Adrenal gland (tissue), 12 donors: ENCODE data around the gene IGF2R. TPM values are rescaled to one million over a fixed set of nuclear protein-coding genes. Genes with fewer than 3 reads are reported as not detected.
A peak's percentile ranks its signal among the peaks of the same experiment; 100 is the strongest.

Source experiments
- DNase-seq, 7 donors: peaks; one replicate each; pipeline ENCODE4 v3.0.0-alpha.2; 2019 to 2020
- H3K27ac ChIP-seq, 5 donors: fragments of 200-600 bp; sonication (generic) in 4 of 5; 1 replicate in 3 of 5; 2 replicates in 2 of 5; pipeline versions ENCODE4 v1.5.1 to v1.8.0; 2016 to 2020; ENCODE audit warnings: mild to moderate bottlenecking in 1 of 5
- H3K27me3 ChIP-seq: fragments of 200-600 bp; 2 replicates; pipeline ENCODE4 v1.8.0; 2021
- H3K36me3 ChIP-seq, 2 donors: fragments of 200-600 bp; replicated peaks in 1 of 2; 1 replicate in 1 of 2; 2 replicates in 1 of 2; pipeline versions ENCODE4 v1.5.1 to v1.8.0; 2018 to 2022
- H3K4me1 ChIP-seq, 2 donors: fragments of 200-600 bp; replicated peaks in 1 of 2; 1 replicate in 1 of 2; 2 replicates in 1 of 2; pipeline versions ENCODE4 v1.5.1 to v1.8.0; 2018 to 2021
- H3K4me3 ChIP-seq, 4 donors: fragments of 200-600 bp; sonication (generic) in 3 of 4; one replicate each; pipeline ENCODE4 v1.5.1; 2016 to 2018
- H3K9me3 ChIP-seq, 3 donors: fragments of 200-600 bp; sonication (generic) in 1 of 3; replicated peaks in 1 of 3; 1 replicate in 2 of 3; 2 replicates in 1 of 3; pipeline versions ENCODE4 v1.5.1 to v1.8.0; 2016 to 2021
- CTCF ChIP-seq, 6 experiments: fragments of 450-650 bp in 4 of 6; fragments of 200-600 bp in 2 of 6; sonication (generic) in 1 of 6; IDR thresholded peaks; 1 replicate in 5 of 6; 2 replicates in 1 of 6; pipeline versions ENCODE4 v1.5.1 to v1.8.0; 2016 to 2021; ENCODE audit warnings: antibody characterized with exemption in 6 of 6, mild to moderate bottlenecking in 2 of 6, moderate library complexity in 1 of 6
- POLR2A ChIP-seq, 2 donors: fragments of 450-650 bp; IDR thresholded peaks; one replicate each; pipeline ENCODE4 v1.6.1; 2017; ENCODE audit warnings: antibody characterized with exemption in 2 of 2, mild to moderate bottlenecking in 2 of 2, moderate library complexity in 1 of 2
- WGBS, 4 donors: extraction: QIAGEN DNeasy Blood & Tissue Kit in 2 of 4; methylation state at CpG; one replicate each; pipeline versions ENCODE4 v1.1.5 to v1.1.7; 2013 to 2017; 5-methylcytosine and 5-hydroxymethylcytosine counted together
- intact Hi-C, 2 donors: fragments of 100-400 bp; cut with DNase I; formaldehyde crosslinking; loops; one replicate each; pipeline versions ENCODE4 v1.14.1 to v1.15.0; 2022 to 2023
- polyA plus RNA-seq, 3 donors: library from polyadenylated mRNA; stranded (reverse); fragments of 200-250 nt in 2 of 3; fragments of 350-450 nt in 1 of 3; fragmentation: Illumina TruSeq in 1 of 3; extraction: RNeasy Lipid Tissue Mini Kit (QIAGEN cat#74804) in 1 of 3; gene quantifications; one replicate each; pipeline ENCODE4 v1.2.3, GENCODE V29; 2013 to 2014
- total RNA-seq, 9 donors: library from RNA; depleted of rRNA in 4 of 9; stranded (reverse); fragments of >200 nt in 4 of 9; fragments of 120-200 nt in 1 of 9; fragmentation: NEBNext Ultra II Directional in 1 of 9; extraction: Animal tissue kit (Norgen Biotek cat#: 25700) in 1 of 9; gene quantifications; one replicate each; pipeline versions ENCODE4 v1.1.0 to v1.2.4, GENCODE V29; 2013 to 2023
- donor health status: healthy with polysubstance abuse.
- donor health status: Bipolar disorder and iron deficiency.
- donor health status: DM: yes; HTN: yes; CAD: no.
- donor health status: DM: no; HTN: no; CAD: no.
- donor health status: DM: no; HTN: no; CAD: no.
- donor health status: DM: yes; HTN: yes; CAD: no.

The IGF2R gene
- total and polyA plus RNA-seq, 12 donors = 17.1 to 154 (median 89.8) TPM

- no peaks in the 10 kb centered on the region for H3K9me3 ChIP-seq
- peak overlapping the region in 2 of 5 donors; percentile 41 to 75 for H3K27ac ChIP-seq
- intact Hi-C loops = no loop called here
- no peaks in the 10 kb centered on the region for H3K36me3 ChIP-seq
- no peaks in the 10 kb centered on the region for H3K27me3 ChIP-seq
- DNase-seq = peak in 1 of 7 donors; percentile 42
- 36 to 45% (median 41%) methylated on average over 13 of the region's 13 CpGs for WGBS, 4 donors
- no peak for TF ChIP-seq POLR2A (IDR thresholded peaks at IDR 0.05)
- TF ChIP-seq CTCF (IDR thresholded peaks at IDR 0.05) = no peak
- H3K4me1 ChIP-seq = peaks cover 8 to 25% of the 10 kb centered on the region in 2 donors
- H3K4me3 ChIP-seq = no peak overlapping the region
Observed at GRCh38 chr6:159952289-159953005, 16.4 kb upstream of the IGF2R start.

GRCh38 chr6:159953091-159953601, 15.7 kb upstream of the IGF2R start:
- intact Hi-C loops = no loop called here
- TF ChIP-seq CTCF (IDR thresholded peaks at IDR 0.05) (no peak), POLR2A (IDR thresholded peaks at IDR 0.05) (no peak)
- Histone ChIP-seq H3K4me3 (peak overlapping the region in 1 of 4 donors; percentile 4), H3K36me3 (no peaks in the 10 kb centered on the region), H3K27ac (peak overlapping the region in 3 of 5 donors; percentile 10 to 75 (median 41)), H3K4me1 (peaks cover 8 to 25% of the 10 kb centered on the region in 2 donors), H3K27me3 (no peaks in the 10 kb centered on the region), H3K9me3 (no peaks in the 10 kb centered on the region)
- DNase-seq = peak; percentile 54 to 80 (median 70)
- 4 to 23% (median 21%) methylated on average over 2 to 9 of the region's 9 CpGs for WGBS, 4 donors

- H3K27ac ChIP-seq = no peak overlapping the region
- intact Hi-C loops = no loop called here
- no peaks in the 10 kb centered on the region for H3K9me3 ChIP-seq
- H3K4me1 ChIP-seq = peaks cover 8 to 34% of the 10 kb centered on the region in 2 donors
- H3K27me3 ChIP-seq = no peaks in the 10 kb centered on the region
- TF ChIP-seq POLR2A (IDR thresholded peaks at IDR 0.05) (no peak), CTCF (IDR thresholded peaks at IDR 0.05) (no peak)
- no peak for DNase-seq
- H3K36me3 ChIP-seq = no peaks in the 10 kb centered on the region
- H3K4me3 ChIP-seq = no peak overlapping the region
Observed at GRCh38 chr6:159955945-159956361, 12.9 kb upstream of the IGF2R start.

GRCh38 chr6:159957071-159957673, 11.7 kb upstream of the IGF2R start:
- no peaks in the 10 kb centered on the region for H3K36me3 ChIP-seq
- intact Hi-C loops = no loop called here
- H3K27me3 ChIP-seq = no peaks in the 10 kb centered on the region
- H3K9me3 ChIP-seq = no peaks in the 10 kb centered on the region
- no peak overlapping the region for H3K27ac ChIP-seq
- WGBS, 4 donors = 90 to 99% (median 91%) methylated on average over 6 of the region's 6 CpGs
- no peak for DNase-seq
- H3K4me3 ChIP-seq = no peak overlapping the region
- TF ChIP-seq CTCF (IDR thresholded peaks at IDR 0.05) (no peak), POLR2A (IDR thresholded peaks at IDR 0.05) (no peak)
- peaks cover 7 to 30% of the 10 kb centered on the region in 2 donors for H3K4me1 ChIP-seq
